Peyer's patch (tissue), 4 donors: Measurements from ENCODE around the gene RFLNA. TPM values are rescaled to one million over a fixed set of nuclear protein-coding genes. Genes with fewer than 3 reads are reported as not detected.

Source experiments
- DNase-seq, 3 donors: peaks; one replicate each; pipeline ENCODE4 v3.0.0-alpha.2; 2017 to 2019
- H3K27ac ChIP-seq, 4 donors: fragments of 200-600 bp; sonication (generic); one replicate each; pipeline ENCODE4 v1.5.1; 2016 to 2019
- H3K27me3 ChIP-seq, 2 donors: fragments of 200-600 bp; sonication (generic); one replicate each; pipeline ENCODE4 v1.5.1; 2019
- H3K36me3 ChIP-seq, 3 donors: fragments of 200-600 bp; sonication (generic); one replicate each; pipeline ENCODE4 v1.5.1; 2016 to 2019
- H3K4me1 ChIP-seq, 4 donors: fragments of 200-600 bp; sonication (generic); one replicate each; pipeline ENCODE4 v1.5.1; 2016 to 2019
- H3K4me3 ChIP-seq, 4 donors: fragments of 200-600 bp; sonication (generic); 1 replicate in 3 of 4; 2 replicates in 1 of 4; pipeline ENCODE4 v1.5.1; 2016 to 2019; ENCODE audit warnings: mild to moderate bottlenecking in 1 of 4
- H3K9me3 ChIP-seq, 4 donors: fragments of 200-600 bp; sonication (generic); one replicate each; pipeline ENCODE4 v1.5.1; 2016 to 2019; ENCODE audit warnings: mild to moderate bottlenecking in 1 of 4
- CTCF ChIP-seq, 6 experiments: fragments of 450-650 bp in 4 of 6; fragments of 200-600 bp in 2 of 6; sonication (generic) in 1 of 6; IDR thresholded peaks; one replicate each; pipeline ENCODE4 v1.5.1; 2017 to 2019; ENCODE audit warnings: antibody characterized with exemption in 6 of 6, mild to moderate bottlenecking in 3 of 6, moderate library complexity in 1 of 6
- POLR2A ChIP-seq, 2 donors: fragments of 450-650 bp; IDR thresholded peaks; one replicate each; pipeline ENCODE4 v1.5.1; 2017; ENCODE audit warnings: antibody characterized with exemption in 2 of 2, mild to moderate bottlenecking in 2 of 2, moderate library complexity in 2 of 2
- total RNA-seq, 4 donors: library from RNA; depleted of rRNA; stranded (reverse); fragments of >200 nt; gene quantifications; one replicate each; pipeline ENCODE4 v1.1.0, GENCODE V29; 2016

The RFLNA gene
- total RNA-seq, 4 donors from 2014 or later: 8.3 to 25.7 (median 21.1) TPM

GRCh38 chr12:124283326-124283725, 11.6 kb upstream of the RFLNA start:
- H3K27ac ChIP-seq: no peak overlapping the region
- H3K4me3 ChIP-seq: no peak overlapping the region
- no peaks in the 10 kb centered on the region for H3K36me3 ChIP-seq
- DNase-seq: no peak
- H3K27me3 ChIP-seq: no peaks in the 10 kb centered on the region
- no peaks in the 10 kb centered on the region for H3K4me1 ChIP-seq
- peaks cover 0 to 7% (median 0%) of the 10 kb centered on the region in 4 donors for H3K9me3 ChIP-seq
- TF ChIP-seq POLR2A (IDR thresholded peaks at IDR 0.05): no peak
- no peak for TF ChIP-seq CTCF (IDR thresholded peaks at IDR 0.05)

- TF ChIP-seq POLR2A (IDR thresholded peaks at IDR 0.05) (no peak), CTCF (IDR thresholded peaks at IDR 0.05) (no peak)
- no peaks in the 10 kb centered on the region for H3K27me3 ChIP-seq
- no peaks in the 10 kb centered on the region for H3K36me3 ChIP-seq
- no peak overlapping the region for H3K27ac ChIP-seq
- no peak overlapping the region for H3K4me3 ChIP-seq
- peaks cover 0 to 6% (median 0%) of the 10 kb centered on the region in 4 donors for H3K4me1 ChIP-seq
- no peak for DNase-seq
- H3K9me3 ChIP-seq: peaks cover 0 to 7% (median 0%) of the 10 kb centered on the region in 4 donors
These were observed 10.5 kb upstream of the RFLNA start for GRCh38 chr12:124284368-124284767.

- no peak for DNase-seq
These were observed 8.5 kb upstream of the RFLNA start for GRCh38 chr12:124286414-124286813.

GRCh38 chr12:124286971-124287370, 7.9 kb upstream of the RFLNA start:
- no peak for TF ChIP-seq POLR2A (IDR thresholded peaks at IDR 0.05)
- no peak for TF ChIP-seq CTCF (IDR thresholded peaks at IDR 0.05)

More at GRCh38 chr12:124286414-124286813, 8.5 kb upstream of the RFLNA start:
- Histone ChIP-seq H3K4me3 (no peak overlapping the region), H3K9me3 (peaks cover 0 to 7% (median 0%) of the 10 kb centered on the region in 4 donors), H3K4me1 (peaks cover 0 to 9% (median 0%) of the 10 kb centered on the region in 4 donors), H3K27me3 (no peaks in the 10 kb centered on the region), H3K36me3 (no peaks in the 10 kb centered on the region), H3K27ac (no peak overlapping the region)
- no peak for TF ChIP-seq CTCF (IDR thresholded peaks at IDR 0.05)
- no peak for TF ChIP-seq POLR2A (IDR thresholded peaks at IDR 0.05)

GRCh38 chr12:124289634-124290600, 5.0 kb upstream of the RFLNA start:
- TF ChIP-seq CTCF (IDR thresholded peaks at IDR 0.05) (no peak), POLR2A (IDR thresholded peaks at IDR 0.05) (no peak)
- no peak for DNase-seq
- Histone ChIP-seq H3K4me1 (peaks cover 0 to 24% (median 0%) of the 10 kb centered on the region in 4 donors), H3K27me3 (no peaks in the 10 kb centered on the region), H3K36me3 (no peaks in the 10 kb centered on the region), H3K9me3 (peaks cover 0 to 2% (median 0%) of the 10 kb centered on the region in 4 donors), H3K4me3 (no peak overlapping the region), H3K27ac (peak overlapping the region in 1 of 4 donors; percentile 35)

More at GRCh38 chr12:124286971-124287370, 7.9 kb upstream of the RFLNA start:
- Histone ChIP-seq H3K36me3 (no peaks in the 10 kb centered on the region), H3K4me1 (peaks cover 0 to 9% (median 0%) of the 10 kb centered on the region in 4 donors), H3K27me3 (no peaks in the 10 kb centered on the region), H3K4me3 (no peak overlapping the region), H3K27ac (no peak overlapping the region), H3K9me3 (peaks cover 0 to 7% (median 0%) of the 10 kb centered on the region in 4 donors)
- DNase-seq: no peak
